ENCODE data around the gene TARM1. TPM values are rescaled to one million over a fixed set of nuclear protein-coding genes. Genes with fewer than 3 reads are reported as not detected.

TARM1 gene
- total RNA-seq, 2 experiments from 2014 or later = not detected

- Mint-ChIP-seq H3K4me1 (ENCODE audit: low read depth) (peaks cover 6% of the 10 kb centered on the region), H3K4me3 (no peak overlapping the region), H3K36me3 (ENCODE audit: low read depth) (no peaks in the 10 kb centered on the region), H3K27me3 (peaks cover 21% of the 10 kb centered on the region), H3K27ac (no peak overlapping the region), H3K9me3 (no peaks in the 10 kb centered on the region)
- POLR2A ChIA-PET = interaction anchor here (1.9 kb wide), 1 partner anchor 21 kb away, joined by 7 read pairs; the partner anchor contains the start of genes PRPF31 and TFPT
- DNase-seq = no peak
- CTCF ChIA-PET = interaction anchor here (1.7 kb wide), 1 partner anchor 240 kb away, joined by 4 read pairs; no protein-coding TSS in a partner anchor
- intact Hi-C loops (cut with micrococcal nuclease) = no loop called here
- TF ChIP-seq CTCF (IDR thresholded peaks at IDR 0.05) = no peak
- ATAC-seq = no peak
Measured at GRCh38 chr19:54094426-54095000, 13.3 kb upstream of the TARM1 start.

GRCh38 chr19:54084410-54084809 is 3.2 kb upstream of the TARM1 start:
- peaks cover 9% of the 10 kb centered on the region for H3K9me3 Mint-ChIP-seq
- TF ChIP-seq CTCF (IDR thresholded peaks at IDR 0.05) = no peak
- ATAC-seq (no peak), DNase-seq (no peak)
- intact Hi-C loops (cut with micrococcal nuclease) = no loop called here
- POLR2A ChIA-PET = no interaction called here
- peaks cover 1% of the 10 kb centered on the region for H3K27me3 Mint-ChIP-seq
- CTCF ChIA-PET = no interaction called here
- H3K4me3 Mint-ChIP-seq = no peak overlapping the region
- H3K36me3 Mint-ChIP-seq (ENCODE audit: low read depth) = no peaks in the 10 kb centered on the region
- no peaks in the 10 kb centered on the region for H3K4me1 Mint-ChIP-seq (ENCODE audit: low read depth)
- no peak overlapping the region for H3K27ac Mint-ChIP-seq

GRCh38 chr19:54077334-54077733 is 3.8 kb downstream of the TARM1 start:
- CTCF ChIA-PET = no interaction called here

GRCh38 chr19:54074851-54075250 is 6.3 kb downstream of the TARM1 start:
- Mint-ChIP-seq H3K36me3 (ENCODE audit: low read depth) (no peaks in the 10 kb centered on the region), H3K27ac (no peak overlapping the region), H3K4me1 (ENCODE audit: low read depth) (no peaks in the 10 kb centered on the region), H3K4me3 (no peak overlapping the region), H3K9me3 (no peaks in the 10 kb centered on the region), H3K27me3 (no peaks in the 10 kb centered on the region)
- TF ChIP-seq CTCF (IDR thresholded peaks at IDR 0.05) = no peak
- intact Hi-C loops (cut with micrococcal nuclease) = no loop called here
- ChIA-PET CTCF (no interaction called here), POLR2A (no interaction called here)
- ATAC-seq (no peak), DNase-seq (no peak)

More at GRCh38 chr19:54077334-54077733, 3.8 kb downstream of the TARM1 start:
- no peak for TF ChIP-seq CTCF (IDR thresholded peaks at IDR 0.05)
- H3K9me3 Mint-ChIP-seq = peaks cover 4% of the 10 kb centered on the region
- H3K27me3 Mint-ChIP-seq = no peaks in the 10 kb centered on the region
- no peaks in the 10 kb centered on the region for H3K36me3 Mint-ChIP-seq (ENCODE audit: low read depth)
- H3K4me3 Mint-ChIP-seq = no peak overlapping the region
- POLR2A ChIA-PET = no interaction called here
- no peak overlapping the region for H3K27ac Mint-ChIP-seq
- intact Hi-C loops (cut with micrococcal nuclease) = no loop called here
- no peak for DNase-seq
- no peak for ATAC-seq
- H3K4me1 Mint-ChIP-seq (ENCODE audit: low read depth) = no peaks in the 10 kb centered on the region

- Mint-ChIP-seq H3K36me3 (ENCODE audit: low read depth) (no peaks in the 10 kb centered on the region), H3K4me1 (ENCODE audit: low read depth) (no peaks in the 10 kb centered on the region), H3K9me3 (no peaks in the 10 kb centered on the region), H3K4me3 (no peak overlapping the region), H3K27ac (no peak overlapping the region), H3K27me3 (no peaks in the 10 kb centered on the region)
- DNase-seq (no peak), ATAC-seq (no peak)
- intact Hi-C loops (cut with micrococcal nuclease) = no loop called here
- POLR2A ChIA-PET = no interaction called here
- TF ChIP-seq CTCF (IDR thresholded peaks at IDR 0.05) = no peak
- CTCF ChIA-PET = no interaction called here
Measured at GRCh38 chr19:54073829-54074228, 7.3 kb downstream of the TARM1 start.

Measured in activated CD8-positive, alpha-beta T cell treated with anti-CD3 and anti-CD28 coated beads for 36 hours (primary cell).